HG03457 (cell line): ENCODE measurements around the gene RBM6.
A peak's percentile ranks its signal among the peaks of the same experiment; 100 is the strongest.

ENCODE experiments used
- ATAC-seq: cut with Tn5 transposase; IDR thresholded peaks from one replicate; pipeline ENCODE4 v1.9.1; 2021; ENCODE audit warnings: moderate number of reproducible peaks; ENCODE audit not compliant: unreplicated experiment

RBM6 gene

GRCh38 chr3:50088725-50089608 is 149.0 kb downstream of the RBM6 start, which contains the start of gene RBM5:
RBM5 (plus strand) TSS chr3:50088919; CDS start chr3:50090435, 1,516 bp downstream.
- peak; percentile 94 for ATAC-seq

GRCh38 chr3:50089609-50089945 is 149.6 kb downstream of the RBM6 start:
- ATAC-seq, result no peak

- ATAC-seq, result no peak
Observed at GRCh38 chr3:50090984-50091383, 151.0 kb downstream of the RBM6 start.

- ATAC-seq, result no peak
Observed at GRCh38 chr3:50095352-50095998, 155.5 kb downstream of the RBM6 start.

DNA sequence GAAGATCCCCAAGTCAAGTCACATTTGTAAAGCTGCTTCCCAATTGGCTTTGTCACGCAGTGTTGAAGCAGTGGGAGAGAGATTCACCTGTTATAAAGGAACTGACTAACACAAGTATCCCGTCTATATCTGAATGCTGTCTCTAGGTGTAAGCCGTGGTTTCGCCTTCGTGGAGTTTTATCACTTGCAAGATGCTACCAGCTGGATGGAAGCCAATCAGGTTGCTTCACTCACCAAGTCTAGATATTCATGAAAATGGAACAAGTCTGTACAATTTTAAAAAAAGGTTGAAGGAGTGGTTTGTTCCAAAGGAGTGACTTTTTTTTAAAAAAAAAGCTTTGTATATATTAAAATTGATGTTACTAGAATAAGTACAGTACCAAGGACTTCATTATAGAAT is 160.4 kb downstream of the RBM6 start:
- no peak for ATAC-seq

GRCh38 chr3:50100956-50101845 is 161.3 kb downstream of the RBM6 start:
- ATAC-seq, result no peak

DNA sequence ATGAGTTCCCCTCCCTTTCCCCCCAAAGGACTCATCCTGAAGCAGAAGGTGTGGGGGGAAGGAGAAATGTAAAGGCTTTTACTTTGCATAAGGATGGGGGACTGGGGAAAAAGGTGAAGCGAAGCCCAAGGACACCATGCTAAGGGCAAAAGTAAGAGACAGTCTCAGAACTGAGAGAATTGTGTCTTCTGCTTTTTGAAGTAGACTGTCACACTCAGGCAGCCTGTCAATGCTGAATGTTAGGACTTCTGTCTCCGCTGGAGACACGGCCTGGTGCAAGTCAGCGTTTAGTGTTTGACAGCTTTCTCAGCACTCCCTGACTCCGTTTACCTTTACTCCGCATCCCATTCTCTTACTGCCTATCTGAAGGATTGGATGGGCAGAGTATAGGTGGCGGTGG is 162.6 kb downstream of the RBM6 start:
- no peak for ATAC-seq

DNA sequence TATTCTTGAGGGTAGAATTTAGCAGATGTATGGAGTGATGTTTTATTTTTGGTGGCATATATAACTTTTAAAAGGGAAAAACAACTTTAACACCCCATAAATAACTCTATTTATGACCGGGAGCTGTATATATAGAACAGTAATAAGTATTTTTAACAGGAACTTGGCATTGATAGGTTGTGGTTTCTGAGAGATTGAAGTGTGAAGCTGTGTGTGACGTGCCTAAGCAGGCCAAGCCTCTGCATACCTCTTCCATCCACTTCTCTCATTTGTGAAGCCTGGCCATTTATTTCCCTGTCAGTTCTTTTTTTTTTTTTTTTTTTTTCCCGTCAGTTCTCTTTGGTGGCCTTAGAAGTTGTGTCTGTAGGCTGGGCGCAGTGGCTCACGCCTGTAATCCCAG is 171.8 kb downstream of the RBM6 start:
- no peak for ATAC-seq

GRCh38 chr3:50112462-50112861 is 172.5 kb downstream of the RBM6 start:
- no peak for ATAC-seq

GRCh38 chr3:50117120-50117519 is 177.2 kb downstream of the RBM6 start:
- ATAC-seq, result no peak

DNA sequence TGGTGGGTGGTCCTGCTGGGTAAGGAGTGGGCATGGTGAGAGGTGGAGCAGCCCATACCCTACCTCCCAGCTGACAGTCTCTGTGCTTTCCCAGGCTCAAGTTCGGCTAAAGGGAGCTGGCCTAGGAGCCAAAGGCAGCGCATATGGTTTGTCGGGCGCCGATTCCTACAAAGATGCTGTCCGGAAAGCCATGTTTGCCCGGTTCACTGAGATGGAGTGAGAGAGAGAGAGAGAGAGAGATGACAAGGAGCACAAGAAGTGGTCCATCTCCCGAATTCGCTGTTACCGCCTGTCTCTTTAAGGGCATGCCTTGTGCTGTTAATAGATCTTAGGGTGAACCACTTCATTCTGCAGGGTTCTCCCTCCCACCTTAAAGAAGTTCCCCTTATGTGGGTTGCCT is 178.3 kb downstream of the RBM6 start:
- ATAC-seq, result no peak

DNA sequence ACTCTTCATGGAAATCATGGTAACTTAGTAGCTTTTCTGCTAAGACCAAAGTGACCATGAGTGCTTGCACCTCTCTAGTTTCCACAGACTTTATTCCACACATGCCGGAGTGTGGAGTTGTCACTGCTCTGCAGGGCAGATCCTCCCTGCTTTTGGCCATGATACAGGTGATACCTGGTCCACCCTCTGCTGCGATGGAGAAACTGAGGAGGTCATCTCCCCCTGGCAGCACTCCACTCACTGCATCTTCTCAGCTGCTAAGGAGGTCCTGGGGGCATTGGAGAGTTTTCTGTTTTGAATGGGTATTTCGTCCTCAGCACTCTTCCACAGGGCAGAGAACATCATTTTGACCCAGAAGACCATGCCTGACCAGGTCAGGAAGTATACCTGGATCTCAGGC is 179.8 kb downstream of the RBM6 start:
- ATAC-seq, result no peak

DNA sequence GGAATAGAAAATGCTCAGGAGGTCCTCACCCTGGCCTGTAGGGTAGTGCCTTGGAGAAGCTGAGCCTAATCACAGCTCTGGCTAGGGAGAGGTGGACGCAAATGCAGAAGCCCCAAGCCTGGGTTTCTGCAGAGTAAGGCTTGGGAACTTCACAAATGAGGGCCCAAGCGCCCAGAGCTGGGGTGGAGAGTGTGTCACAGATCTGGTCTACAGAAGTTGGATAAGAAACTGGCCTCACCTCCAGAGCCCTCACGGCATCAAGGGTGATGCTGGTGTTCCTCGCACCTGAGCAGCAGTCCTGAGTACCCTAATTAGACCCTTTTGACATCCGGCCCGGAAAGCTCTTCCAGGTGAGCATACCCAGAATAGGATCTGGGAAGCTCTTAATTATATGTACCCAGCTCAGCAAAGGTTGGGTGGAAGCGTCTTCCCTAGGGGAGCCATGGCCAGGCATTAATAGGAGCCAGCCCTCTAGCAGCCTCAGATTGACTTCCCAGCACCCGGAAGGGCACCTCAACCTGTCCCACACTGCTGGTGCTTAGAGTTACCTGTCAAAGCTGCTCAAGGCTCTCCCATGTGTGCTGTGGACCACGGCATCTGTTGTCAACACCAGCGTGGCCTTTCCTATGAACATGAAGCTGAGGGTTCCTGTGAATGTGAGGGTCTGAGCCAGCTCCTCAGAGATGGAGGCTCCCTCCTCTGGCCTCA is 180.6 kb downstream of the RBM6 start:
- no peak for ATAC-seq

DNA sequence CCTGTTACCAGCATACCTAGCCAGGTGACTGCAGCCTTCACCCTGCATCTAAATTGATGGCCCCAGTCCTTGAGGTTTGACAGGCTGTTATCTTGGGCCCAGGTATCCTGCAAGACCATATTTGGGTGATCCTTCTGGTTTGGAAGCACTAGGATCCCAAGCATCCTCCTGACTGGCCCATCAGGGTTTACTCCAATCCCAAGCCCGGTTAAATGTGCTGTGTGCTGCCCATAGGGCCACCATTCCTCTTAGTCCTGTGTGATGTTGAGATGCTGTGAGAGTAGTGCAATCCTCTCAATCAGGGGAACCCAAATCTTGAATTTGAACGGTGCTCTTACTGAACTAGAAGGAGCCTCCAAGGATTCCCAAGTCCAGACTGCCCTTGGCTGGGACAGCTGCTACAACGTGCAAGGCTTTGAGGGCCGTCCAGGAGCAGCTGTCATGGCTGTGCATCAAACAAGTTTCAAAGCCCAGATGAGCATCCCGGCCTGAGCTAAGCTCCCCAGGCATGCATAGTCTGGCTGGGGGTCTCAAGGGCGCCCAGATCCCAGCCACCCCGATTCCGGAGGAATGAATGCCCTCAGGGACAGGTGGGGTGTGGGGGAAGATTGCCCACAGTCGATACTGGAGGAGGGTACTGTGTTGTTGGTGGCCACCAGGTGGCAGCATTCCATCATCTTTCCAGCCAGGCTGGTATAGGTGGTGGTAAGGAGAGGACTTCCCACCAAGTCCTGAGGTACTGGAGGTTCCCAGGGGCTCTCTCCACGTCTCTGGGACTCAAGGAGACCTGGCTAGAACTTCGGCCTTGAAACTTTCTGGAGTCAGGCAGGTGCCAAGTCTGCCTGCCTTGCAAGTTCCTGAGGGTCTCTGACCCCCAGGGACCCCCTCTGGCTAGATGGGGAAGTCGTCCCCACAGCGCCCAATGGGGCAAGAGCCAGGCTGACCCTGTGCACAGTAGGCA is 181.4 kb downstream of the RBM6 start:
- ATAC-seq, result no peak

- ATAC-seq, result no peak
Observed at GRCh38 chr3:50122071-50122470, 182.1 kb downstream of the RBM6 start.

- no peak for ATAC-seq
Observed at GRCh38 chr3:50122661-50123391, 182.9 kb downstream of the RBM6 start.

DNA sequence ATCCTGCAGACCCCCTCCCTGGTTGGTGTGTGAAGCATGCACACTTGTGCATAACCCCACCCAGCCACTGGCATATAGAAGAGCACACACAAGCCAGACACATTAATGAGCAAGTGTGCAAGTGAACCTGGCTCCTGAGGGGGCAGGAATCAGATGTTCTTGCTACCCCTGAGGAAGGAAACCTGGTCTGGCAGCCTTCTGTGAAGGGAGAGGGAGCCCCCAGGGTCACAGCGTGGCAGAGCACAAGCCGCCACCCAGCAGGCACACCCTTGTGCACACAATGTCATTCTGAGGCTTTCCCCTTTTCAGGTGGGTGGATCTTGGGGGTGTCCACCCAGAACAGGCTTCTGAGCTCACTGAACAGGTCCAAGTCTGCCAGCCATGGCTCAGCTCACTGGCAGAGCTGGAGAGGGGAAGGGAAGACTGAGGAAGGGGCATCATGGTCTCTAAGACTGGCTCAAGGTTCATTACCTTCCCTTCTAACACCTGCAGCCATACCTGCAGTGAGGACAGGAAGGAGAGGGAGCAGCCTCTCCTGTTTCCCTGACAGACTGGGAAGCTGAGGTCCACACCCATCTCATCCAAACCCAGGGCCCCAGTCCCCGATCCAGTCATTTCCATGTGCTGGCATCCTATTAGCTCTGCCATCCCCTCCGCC is 183.6 kb downstream of the RBM6 start:
- ATAC-seq, result no peak

DNA sequence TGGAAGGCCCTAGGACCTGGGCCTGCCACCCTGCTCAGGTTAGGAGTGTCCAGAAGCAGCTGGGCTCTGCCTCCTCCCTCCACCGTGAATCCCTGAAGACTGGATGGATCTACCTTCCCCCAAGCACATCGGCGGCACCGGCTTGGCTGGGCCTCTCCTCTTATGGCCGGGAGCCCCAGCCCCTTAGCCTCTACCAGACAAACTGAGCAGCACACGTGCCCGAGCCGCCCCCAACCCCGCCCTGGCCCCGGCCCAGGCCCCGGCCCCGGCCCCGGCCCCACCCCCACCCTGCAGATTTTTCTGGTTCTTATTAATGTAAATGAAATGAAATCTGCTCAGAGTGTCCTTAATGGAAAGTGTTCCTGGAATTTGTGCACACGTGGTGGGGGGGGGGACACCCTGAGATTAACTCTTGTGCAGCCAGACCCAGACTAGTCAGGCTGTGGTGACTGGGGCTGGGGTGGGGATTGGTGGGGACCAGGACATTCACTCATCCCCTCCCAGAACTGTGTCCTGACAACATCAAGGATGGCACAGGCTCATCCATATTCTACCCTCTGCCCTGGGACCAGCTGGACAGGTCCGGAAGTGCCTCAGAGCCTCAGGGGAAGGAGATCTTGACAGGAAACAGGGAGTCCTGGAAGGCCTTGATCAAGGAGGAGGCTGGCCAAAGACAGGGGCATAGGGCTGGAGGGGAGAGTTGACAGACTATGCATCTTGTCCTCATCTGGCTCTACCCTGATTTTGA is 184.3 kb downstream of the RBM6 start:
- ATAC-seq, result no peak
